Measurements from ENCODE around the gene CLSTN1.

Gene CLSTN1

DNA sequence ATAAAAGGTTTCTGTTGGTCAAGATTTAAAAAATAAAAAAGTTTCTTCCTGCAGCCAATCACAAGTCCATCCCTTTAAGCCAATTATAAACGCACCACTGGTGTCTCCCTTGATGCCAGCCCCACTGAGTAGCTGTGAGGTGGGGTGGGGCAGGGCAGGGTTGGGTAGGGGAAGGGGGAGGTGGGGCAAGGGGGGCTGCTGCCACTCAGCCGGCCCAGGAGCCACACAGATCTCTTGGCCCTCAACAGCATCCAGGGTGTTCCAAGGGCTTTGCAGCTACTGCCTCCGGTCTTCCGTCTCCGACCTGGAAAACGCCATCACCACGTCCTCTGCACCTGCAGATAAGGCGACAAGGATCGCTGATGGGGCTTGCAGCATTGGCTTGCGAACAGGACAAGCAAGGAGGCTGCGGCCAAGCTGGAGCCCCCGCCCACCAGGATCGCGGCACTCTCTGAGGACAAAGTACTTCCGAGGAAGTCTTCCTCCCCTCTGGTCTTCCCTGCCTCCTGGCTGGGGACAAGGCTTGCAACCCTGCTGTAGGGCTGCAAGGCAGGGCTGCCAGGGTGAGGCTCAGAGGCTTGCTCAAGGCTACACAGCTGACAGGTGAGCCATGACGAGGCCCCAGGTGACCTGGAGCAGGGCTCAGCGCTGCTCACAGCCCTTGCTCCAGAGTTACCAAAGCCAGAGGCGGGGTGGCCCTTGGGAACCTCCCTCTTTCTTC, 26.8 kb upstream of the CLSTN1 start:
- no peak for DNase-seq

DNA sequence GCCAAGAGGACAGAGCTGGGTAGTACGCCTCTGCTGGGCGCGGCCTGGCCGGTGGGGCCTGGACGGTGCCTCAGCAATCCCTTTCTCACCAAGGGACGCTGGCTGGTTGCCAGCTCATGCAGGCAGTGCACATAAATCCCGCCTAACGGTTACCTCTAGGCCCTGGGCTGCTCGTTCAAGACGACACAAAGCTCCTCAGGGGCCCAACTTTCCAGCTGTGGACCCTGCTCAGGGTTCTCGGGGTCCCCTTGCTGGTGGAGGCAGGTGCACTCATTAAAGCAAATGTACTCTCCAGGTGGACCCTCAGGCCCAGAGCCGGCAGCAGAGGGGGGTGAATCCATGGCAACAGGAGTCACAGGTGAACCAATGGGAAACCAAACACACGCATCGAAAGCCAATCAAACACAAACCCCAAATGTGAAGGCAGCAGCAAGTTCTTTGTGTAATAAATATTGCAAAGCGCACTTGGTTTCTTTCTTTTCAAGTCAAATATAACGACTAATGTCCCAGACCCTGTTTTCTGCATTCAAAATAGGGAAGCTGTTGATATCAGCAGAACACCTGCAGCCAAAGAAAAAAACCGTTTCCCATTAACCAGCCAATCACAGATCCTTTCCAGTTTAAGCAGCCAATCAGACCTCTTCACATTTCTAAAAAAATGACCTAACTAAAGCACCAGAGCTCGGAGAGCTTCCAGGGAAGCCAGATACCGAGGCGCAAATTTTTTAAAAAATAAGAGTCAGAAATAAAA, 26.1 kb upstream of the CLSTN1 start:
- no peak for DNase-seq

DNA sequence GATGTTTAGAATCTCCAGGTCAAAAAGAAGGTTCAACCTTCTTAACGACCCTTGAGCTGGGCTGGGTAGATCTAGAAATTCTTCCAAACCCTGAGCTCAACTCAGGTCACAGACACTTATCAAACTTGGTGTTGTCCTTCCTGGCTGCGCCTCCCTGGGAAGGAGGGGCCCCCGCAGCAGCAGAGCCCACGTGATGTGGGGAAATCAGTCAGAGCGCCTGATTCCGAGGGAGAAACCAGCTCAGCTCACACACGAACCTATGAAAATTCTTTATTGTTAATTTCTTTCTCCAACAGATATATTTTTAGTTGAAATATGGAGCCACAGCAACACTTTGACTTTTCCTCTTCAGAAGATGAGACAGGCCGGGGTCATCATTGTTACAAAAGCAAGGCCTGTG, 24.3 kb upstream of the CLSTN1 start:
- no peak for DNase-seq

DNA sequence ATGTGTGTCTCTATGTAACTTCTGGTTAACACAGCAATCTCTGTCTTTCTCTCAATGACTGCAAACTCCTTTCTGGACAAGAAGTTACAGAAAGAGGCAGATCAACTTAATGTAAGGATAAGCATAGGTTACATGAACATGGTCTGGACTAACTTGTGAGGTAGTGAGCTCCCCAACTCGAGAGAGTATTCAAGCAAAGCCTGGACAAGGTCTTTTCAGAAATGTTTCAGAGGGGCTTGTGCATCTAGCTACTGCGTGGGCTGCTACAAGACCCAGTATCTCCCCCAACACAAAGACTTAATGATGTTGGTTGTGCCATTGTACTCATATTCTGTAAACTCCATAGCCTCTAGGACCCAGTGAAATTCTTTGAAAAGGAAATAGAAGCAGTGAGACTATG, 23.5 kb upstream of the CLSTN1 start:
- no peak for DNase-seq

DNA sequence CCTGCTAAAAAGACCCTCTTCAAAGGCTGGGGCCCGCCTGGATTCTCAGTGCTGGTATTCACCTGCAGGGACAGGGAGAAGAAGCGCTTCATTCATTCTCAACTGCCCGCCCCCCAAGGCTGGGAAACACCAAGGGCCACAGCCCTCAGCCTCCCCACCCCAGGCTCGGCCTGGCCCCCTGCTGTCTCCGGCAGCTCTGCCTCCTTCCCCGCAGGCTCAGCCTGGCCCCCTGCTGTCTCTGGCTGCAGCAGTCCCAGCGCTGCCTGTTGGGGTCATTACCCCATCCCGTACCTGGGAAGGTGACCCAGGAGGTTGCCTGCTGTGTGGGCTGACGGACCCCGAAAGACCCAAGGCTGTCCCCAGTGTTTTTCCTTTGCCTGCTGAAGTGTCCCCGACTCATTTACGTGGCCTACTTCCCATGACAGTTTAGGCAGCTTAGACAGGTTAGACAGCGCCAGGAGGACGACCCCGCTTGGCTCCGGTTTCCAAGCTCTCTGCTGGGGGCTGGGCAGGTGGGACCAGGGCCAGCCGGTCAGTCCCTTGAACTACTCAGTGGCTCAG, 22.9 kb upstream of the CLSTN1 start:
- no peak for DNase-seq

DNA sequence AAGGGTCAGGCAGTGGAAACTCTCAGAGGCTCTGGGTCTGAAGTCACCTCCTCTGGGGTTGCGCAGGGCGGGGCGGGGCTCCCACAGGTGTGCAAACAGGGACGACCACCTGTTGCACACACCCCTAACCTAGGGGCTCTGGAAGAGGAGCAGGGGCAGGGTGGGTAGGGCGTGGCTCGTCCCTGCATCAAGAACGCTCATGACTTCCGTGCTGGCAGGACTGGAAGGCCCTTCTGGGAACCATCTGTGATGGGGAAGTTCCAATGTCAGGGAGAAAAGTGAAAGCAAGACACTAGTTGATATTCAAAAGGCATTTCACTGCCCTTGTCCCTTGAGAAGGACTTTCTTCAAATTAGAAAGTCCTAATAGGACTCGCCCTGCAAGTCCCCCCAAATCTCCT, 22.1 kb upstream of the CLSTN1 start:
- no peak for DNase-seq

DNA sequence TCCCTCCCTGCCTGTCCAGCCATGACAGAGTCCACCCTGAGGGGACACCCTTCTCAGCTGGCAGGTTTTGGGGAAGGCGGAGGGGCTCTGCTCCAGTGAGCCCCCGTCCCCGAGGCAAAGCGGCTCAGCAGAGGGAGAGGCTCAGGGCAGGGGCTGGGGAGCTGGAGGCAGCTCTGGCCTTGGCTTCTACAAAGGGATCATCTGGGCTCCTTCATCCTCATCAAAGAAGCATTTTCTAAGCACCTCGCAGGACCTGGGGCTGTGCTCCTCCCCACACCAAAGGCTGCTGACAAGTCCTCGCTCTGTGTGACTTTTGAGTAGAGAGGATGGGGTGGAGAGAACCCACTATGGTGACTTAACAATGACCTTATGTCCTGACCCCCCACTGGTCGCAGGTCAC, 21.0 kb upstream of the CLSTN1 start:
- DNase-seq, result no peak

DNA sequence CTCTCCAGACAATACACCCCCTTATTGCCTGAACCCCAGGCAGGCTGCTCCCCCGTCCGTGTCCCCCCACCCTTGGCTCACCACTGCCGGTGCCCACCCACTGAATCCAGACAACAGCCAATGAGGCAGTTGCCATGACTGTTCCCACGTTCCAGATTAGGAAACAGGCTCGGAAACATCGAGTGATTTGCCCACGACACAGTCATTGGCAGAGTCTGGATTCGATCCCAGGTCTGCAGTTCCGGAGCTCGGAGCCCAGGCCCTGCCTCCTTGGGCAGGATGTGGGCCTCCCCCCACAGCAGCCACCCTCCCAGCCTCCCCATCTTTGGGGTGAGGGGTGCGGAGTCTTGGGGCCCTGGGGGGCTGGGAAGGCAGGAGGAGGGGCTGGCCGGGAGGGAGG, 20.3 kb upstream of the CLSTN1 start:
- no peak for DNase-seq

DNA sequence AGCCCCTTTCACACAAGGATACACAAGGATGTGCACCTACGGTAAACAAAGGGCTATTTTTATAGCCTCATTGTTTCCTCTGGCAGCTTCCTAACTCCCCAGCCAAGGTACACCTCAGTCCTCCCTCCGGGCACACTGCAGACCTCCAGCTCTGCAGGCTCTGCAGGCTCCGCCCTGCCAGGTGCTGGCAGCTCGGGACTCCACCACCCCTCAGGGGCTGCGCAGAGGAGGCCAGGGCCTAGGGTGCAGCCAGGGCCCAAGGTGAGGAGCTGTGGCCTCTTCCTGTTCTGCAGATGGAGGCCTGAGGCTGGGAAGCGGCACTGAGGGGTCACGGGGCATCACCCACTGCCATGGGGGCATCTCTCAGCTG, 19.8 kb upstream of the CLSTN1 start:
- DNase-seq, result no peak

DNA sequence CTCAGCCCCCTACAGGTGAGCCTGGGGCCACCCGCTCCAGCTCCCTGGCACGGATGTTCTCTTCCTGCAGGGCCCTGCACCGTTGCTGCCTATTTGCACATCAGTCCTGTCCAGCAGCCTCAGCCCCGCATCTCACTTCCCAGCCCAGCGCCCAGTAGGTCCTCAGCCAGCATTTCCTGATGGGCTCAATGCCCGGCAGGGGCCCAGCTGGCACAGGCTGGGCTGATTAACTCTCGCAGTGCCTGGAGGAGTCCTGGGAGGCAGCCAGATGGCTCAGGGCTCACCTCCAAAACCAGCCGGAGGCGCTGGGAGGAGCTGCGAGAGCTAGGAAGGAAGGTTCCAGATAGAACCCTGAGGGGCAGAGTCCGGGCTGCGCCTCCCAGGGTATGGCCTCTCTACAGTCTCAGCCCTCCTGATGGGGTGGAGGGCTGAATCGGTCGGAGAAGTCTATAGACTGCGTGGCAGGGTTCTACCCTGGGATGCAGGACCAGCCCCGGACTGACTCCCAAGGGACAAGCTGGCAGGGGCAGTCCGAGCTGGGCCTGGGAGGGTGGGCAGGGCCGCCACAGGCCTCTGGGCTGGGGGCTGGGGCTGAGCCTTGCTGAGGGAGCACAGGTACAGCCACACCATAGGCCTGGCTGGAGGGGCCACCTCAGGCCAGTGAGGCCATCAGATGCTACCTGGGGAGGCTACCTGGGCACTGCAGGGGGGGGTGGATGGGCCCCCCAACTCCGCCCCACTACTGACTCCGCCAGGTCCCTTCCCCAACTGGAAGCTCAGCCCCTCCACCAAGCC, 19.2 kb upstream of the CLSTN1 start:
- no peak for DNase-seq

DNA sequence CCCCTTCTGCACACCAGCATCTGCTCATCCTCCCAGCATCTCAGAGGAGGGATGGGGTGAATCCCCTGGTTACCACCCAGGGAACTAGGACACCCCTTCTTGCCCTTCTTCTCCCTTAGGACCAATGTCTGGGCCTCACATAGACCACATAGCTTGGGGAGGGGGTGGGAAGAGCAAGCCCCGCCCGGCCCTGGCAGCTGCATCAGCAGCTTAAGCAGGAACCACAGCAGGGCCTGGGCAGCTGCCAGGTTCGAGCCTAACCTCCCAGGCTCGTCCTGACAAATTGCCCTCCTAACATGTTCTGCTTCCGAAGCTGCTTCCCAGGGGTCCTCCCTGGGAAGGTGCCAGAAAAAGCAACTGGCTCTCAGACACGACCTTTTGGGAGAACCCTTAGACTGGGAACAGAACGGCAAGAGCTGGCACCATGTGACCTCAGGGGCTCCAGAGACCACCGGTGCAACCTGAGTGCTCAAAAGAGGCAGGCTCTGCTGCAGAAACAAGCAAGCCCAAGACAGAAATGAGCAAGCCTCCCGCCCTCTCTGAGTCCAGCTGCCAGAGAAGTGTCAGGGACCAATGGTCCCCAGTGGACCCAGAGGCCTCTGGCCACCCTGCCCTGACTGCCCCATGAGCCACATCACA, 18.4 kb upstream of the CLSTN1 start:
- no peak for DNase-seq

DNA sequence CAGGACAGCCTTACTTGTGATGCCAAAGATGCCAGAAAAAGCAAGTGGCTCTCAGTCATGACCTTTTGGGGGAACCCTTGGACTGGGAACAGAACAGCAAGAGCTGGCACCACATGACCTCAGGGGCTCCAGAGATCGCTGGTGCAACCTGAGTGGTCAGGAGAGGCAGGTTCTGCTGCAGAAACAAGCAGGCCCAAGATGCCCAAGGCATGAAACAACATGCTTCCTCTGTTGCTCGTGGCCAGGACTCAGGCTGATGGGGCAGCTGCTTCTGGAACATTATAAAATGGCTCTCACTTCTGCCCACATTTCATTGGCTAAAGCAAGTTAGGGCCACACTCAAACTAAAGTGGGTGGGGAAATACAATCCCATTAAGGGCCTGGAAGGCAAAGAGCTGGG, 17.7 kb upstream of the CLSTN1 start:
- no peak for DNase-seq

DNA sequence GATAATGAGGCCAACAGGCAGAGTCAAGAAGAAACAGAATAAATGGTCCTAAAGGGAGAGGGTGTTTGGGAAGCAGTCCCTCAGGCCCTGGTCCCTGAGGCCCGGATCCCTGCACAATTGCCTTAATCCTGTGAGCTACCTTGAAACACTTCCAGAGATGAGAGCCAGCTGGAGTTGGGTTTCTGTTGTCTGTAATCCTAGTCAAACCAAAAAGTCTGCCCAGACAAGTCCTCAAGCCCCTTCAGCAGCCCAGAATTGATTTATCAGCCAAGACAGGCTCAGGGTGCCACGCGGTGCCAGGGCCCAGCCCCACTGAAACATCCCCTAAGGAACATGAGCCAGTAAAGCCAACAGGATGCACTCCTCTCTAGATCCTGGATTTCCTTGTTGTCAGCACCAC, 16.4 kb upstream of the CLSTN1 start:
- no peak for DNase-seq

DNA sequence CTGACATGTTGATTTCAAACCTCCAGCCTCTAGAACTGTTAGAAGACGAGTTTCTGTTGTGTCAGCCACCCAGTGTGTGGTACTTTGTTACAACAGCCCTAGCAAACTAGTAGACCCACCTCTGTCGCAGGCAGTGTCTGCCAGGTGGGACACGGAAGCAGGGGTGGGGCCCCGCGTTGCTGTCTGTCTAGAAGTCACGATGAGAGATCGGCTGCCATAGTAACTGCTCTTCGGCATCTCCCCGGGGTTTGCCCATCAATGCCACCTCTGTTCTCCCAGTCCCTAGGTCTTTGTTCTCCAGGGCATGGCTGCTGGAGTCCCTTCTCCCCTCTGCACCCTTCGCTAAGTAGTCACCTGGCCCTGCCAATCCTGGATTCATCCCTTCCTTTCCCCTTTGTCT, 15.2 kb upstream of the CLSTN1 start:
- no peak for DNase-seq

DNA sequence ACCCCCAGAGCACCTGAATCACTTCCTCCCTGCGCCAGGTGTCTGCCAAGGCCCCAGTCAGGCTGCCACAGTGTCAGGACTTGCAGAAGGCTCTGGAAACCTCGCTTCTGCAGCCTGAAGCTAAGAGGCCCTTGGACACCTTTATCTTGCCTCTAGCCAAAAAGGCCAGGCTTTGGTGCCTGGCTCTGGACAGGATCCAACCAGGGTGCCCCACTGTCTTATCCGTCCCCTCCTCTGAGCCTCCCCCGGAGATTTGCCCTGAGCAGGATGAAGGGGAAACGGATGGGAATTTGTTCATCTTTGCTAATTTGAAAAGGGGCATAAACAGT, 12.8 kb upstream of the CLSTN1 start:
- DNase-seq, result no peak

DNA sequence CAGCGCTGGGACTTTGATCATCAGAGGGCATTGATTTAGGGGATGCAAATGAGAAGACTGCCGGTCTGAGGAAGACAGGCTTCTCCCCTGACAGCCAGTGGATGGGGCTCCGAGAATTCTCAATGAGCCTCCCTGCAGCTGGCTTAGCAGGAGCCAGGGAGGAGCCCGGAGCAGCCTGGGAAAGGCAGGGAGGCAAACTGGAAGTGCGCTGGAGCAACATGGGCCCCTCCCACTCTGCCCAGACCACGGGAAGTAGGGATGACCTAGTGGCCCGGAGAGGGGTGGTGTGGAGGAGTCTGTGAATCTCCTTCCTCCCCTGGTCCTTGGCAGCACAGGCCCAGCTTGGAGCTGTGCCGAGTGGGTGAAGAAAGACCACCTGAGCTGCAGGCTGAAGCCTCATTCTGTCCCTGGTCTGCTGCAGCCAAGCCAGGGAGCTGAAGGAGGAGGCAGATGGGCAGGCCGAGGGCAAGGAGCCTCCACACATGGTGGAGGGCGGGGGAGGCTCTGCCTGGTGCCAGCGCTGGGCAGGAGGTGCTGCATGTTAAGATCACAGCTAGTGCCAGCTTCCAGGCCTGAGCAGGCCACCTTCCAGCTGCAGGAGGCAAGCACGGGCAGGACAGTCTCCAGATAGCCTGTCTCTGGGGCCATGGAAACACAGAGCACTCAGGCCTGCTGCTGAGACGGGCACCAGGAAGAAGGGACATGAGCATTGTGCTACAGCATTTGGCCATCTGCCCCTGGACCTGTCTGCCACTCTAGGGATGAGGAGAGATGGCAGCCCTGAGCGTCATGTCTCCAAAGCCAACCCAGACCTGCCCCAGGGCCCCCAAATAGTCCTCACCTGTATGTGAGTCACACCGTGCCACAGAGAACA, 12.2 kb upstream of the CLSTN1 start:
- no peak for DNase-seq

DNA sequence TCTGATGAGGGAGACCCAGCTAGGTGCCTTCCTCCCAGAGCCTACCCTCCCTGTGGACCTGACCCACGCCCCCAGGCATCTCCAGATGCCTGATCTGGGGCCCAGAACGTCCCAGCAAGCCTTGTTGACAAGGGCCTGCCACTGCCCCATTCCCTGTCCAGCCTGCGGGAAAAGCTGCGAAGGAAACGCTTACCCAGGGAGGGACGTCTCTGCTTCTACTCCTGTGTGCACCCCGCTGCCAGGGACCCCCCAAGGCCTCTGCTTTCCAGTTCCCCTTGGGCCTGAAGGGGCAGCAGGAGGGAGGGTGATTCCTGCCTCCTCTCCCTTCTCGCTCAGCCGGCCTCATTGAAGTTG, 11.6 kb upstream of the CLSTN1 start:
- DNase-seq, result no peak

DNA sequence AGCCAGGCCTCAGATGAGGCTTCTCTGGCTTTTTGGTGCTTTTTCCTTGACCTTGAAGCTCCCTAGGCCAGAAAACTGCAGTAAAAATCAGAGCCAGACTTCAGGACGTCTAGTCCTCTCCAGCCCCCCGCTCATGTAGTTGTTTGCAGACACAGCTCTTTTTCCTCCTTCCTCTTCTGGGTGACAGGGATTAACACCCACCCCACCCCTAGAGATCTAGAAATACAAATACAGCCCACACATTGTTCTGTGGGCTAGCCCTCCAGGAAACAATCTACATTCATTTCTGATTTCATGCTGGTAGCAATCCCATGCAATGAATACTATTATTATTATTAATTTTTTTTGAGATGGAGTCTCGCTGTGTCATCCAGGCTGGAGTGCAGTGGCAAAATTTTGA, 9.9 kb upstream of the CLSTN1 start:
- DNase-seq, result no peak

DNA sequence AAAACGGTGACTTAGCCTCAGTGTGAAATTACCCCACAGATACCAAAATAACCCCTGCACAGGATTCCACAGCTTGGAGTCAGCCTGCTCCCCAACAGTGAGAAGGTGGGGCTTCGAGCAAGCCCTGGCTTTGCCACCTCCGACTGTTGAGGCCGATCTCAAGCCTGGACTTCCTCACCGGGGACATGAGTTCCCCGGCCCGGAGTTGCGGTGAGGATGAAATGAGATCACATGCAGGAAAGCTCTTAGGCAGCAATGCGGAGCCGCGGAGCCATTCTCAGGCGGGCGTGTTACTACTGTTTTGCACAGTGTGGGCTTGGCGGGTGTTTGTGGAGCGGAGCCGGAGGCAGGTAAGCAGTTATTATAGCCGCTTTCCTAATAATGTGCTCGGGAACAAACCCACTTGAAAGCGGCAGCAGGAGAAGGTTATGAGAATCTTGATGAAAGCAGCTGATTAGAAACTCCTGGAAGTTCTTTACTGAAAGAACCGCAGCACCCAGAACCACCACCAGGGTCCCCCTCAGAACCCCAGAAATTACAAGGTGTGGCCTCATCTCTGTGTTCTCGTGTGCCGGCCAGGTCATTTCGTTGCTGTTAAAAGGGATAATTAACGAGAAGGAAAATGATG, 3.9 kb upstream of the CLSTN1 start:
- no peak for DNase-seq

DNA sequence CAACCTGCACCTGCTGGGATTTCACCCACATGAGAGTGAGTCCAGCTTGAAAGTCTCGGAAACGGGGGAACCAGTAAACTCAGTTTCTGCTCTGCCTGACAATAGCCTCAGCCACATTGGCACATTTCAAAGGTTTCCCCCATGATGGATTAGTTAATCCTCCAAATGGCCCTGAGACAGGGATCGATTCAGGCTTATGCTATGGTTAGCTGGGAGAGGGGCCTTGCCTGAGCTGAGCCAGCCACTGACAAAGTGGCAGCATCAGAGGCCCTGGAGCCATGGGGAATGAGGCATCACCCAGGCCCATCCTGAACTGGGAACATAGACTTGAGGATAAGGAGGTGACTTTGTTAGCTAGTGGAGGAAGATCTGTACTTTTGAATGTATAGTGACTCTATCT, 2.9 kb upstream of the CLSTN1 start:
- no peak for DNase-seq

DNA sequence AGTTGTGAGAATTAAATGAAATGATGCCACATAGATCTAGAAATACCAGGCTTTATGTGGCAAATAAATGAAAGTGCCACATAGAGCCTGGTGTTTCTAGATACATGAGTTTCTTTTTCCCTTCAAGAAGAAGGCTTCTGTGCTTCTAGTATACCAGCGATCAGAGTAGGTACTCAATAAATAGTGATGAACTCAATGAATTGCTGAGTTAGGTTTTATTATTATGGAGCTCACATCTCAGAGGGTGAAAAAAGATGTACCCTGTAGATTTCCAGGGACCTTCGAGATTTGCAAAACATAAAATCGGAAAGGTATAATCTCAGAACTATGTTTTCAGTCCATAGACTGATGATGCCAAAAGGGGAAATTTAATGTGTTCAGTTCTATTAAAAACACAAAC, 2.3 kb upstream of the CLSTN1 start:
- no peak for DNase-seq
